GM19240 (cell line): ENCODE results near the gene HPCAL1.

ENCODE experiments used
- DNase-seq: peaks from one replicate; pipeline ENCODE4 v3.0.0; 2011; ENCODE audit warnings: low spot score; ENCODE audit not compliant: insufficient read length

HPCAL1 gene

GRCh38 chr2:10269291-10269690 lies 33.4 kb upstream of the HPCAL1 start:
- DNase-seq: no peak

- DNase-seq: no peak
Observed at GRCh38 chr2:10269711-10270610, 32.7 kb upstream of the HPCAL1 start.

GRCh38 chr2:10271509-10271908 lies 31.2 kb upstream of the HPCAL1 start:
- DNase-seq: no peak

- DNase-seq: no peak
Observed at GRCh38 chr2:10271946-10272345, 30.8 kb upstream of the HPCAL1 start.

GRCh38 chr2:10272464-10272863 lies 30.2 kb upstream of the HPCAL1 start:
- DNase-seq: no peak

GRCh38 chr2:10273215-10274175 lies 29.2 kb upstream of the HPCAL1 start:
- DNase-seq: no peak

GRCh38 chr2:10274376-10274775 lies 28.3 kb upstream of the HPCAL1 start:
- DNase-seq: no peak

GRCh38 chr2:10274983-10275802 lies 27.5 kb upstream of the HPCAL1 start:
- no peak for DNase-seq

GRCh38 chr2:10276481-10277292 lies 26.0 kb upstream of the HPCAL1 start:
- DNase-seq: no peak

GRCh38 chr2:10277293-10278028 lies 25.2 kb upstream of the HPCAL1 start:
- DNase-seq: no peak

- no peak for DNase-seq
Observed at GRCh38 chr2:10278029-10278762, 24.5 kb upstream of the HPCAL1 start.

- no peak for DNase-seq
Observed at GRCh38 chr2:10278763-10279471, 23.8 kb upstream of the HPCAL1 start.

- no peak for DNase-seq
Observed at GRCh38 chr2:10279472-10279870, 23.2 kb upstream of the HPCAL1 start.

GRCh38 chr2:10279946-10280463 lies 22.7 kb upstream of the HPCAL1 start:
- no peak for DNase-seq

GRCh38 chr2:10281891-10282290 lies 20.8 kb upstream of the HPCAL1 start:
- no peak for DNase-seq

- no peak for DNase-seq
Observed at GRCh38 chr2:10282611-10283105, 20.0 kb upstream of the HPCAL1 start.

GRCh38 chr2:10283106-10284062 lies 19.3 kb upstream of the HPCAL1 start:
- DNase-seq: no peak
